Lung (tissue), 12 donors: ENCODE data around the gene COX6B2. TPM values are rescaled to one million over a fixed set of nuclear protein-coding genes. Genes with fewer than 3 reads are reported as not detected.

Experiments used
- ATAC-seq: fragments of 200-7000 bp; cut with Tn5 transposase; one replicate; pipeline ENCODE4 v1.9.1; 2020; ENCODE audit warnings: moderate number of reproducible peaks; ENCODE audit not compliant: insufficient read depth, low FRiP score
- DNase-seq, 3 donors: peaks; one replicate each; pipeline ENCODE4 v3.0.0-alpha.2; 2013 to 2017
- H3K27ac ChIP-seq, 2 donors: one replicate each; pipeline ENCODE4 v1.5.1; 2013; ENCODE audit warnings: mild to moderate bottlenecking in 2 of 2, moderate library complexity in 2 of 2, control low read depth in 1 of 2, inconsistent platforms in 1 of 2, low read depth in 1 of 2, low read length in 1 of 2
- H3K27me3 ChIP-seq, 3 donors: one replicate each; pipeline ENCODE4 v1.5.1; 2013; ENCODE audit warnings: low read length in 2 of 3; ENCODE audit not compliant: control insufficient read depth in 3 of 3, insufficient read depth in 3 of 3
- H3K36me3 ChIP-seq, 4 donors: one replicate each; pipeline ENCODE4 v1.5.1; 2013; ENCODE audit warnings: low read length in 4 of 4, mild to moderate bottlenecking in 1 of 4, moderate library complexity in 1 of 4; ENCODE audit not compliant: control insufficient read depth in 4 of 4, insufficient read depth in 4 of 4
- H3K4me1 ChIP-seq, 5 donors: one replicate each; pipeline ENCODE4 v1.5.1; 2013; ENCODE audit warnings: low read length in 5 of 5, mild to moderate bottlenecking in 2 of 5, moderate library complexity in 1 of 5; ENCODE audit not compliant: control insufficient read depth in 5 of 5, insufficient read depth in 5 of 5
- H3K4me3 ChIP-seq: one replicate; pipeline ENCODE4 v1.5.1; 2013; ENCODE audit warnings: mild to moderate bottlenecking, control low read depth, moderate library complexity
- H3K9ac ChIP-seq, 2 donors: one replicate each; pipeline ENCODE4 v1.5.1; 2013; ENCODE audit warnings: low read length in 2 of 2, control low read depth in 1 of 2; ENCODE audit not compliant: insufficient read depth in 1 of 2
- H3K9me3 ChIP-seq, 4 donors: one replicate each; pipeline ENCODE4 v1.5.1; 2013; ENCODE audit warnings: low read length in 3 of 4, mild to moderate bottlenecking in 1 of 4, moderate library complexity in 1 of 4; ENCODE audit not compliant: control insufficient read depth in 4 of 4, insufficient read depth in 3 of 4
- CTCF ChIP-seq: IDR thresholded peaks from 2 replicates; pipeline ENCODE4 v1.5.1; 2012; ENCODE audit warnings: mild to moderate bottlenecking; ENCODE audit errors: control extremely low read depth, extremely low read depth
- WGBS, 2 donors: extraction: QIAGEN DNeasy Blood & Tissue Kit; methylation state at CpG; one replicate each; pipeline ENCODE4 v1.1.7; 2013; 5-methylcytosine and 5-hydroxymethylcytosine counted together
- polyA plus RNA-seq, 2 donors: library from polyadenylated mRNA; stranded (reverse); fragments of 200-250 nt; gene quantifications; one replicate each; pipeline ENCODE4 v1.2.1, GENCODE V29; 2013
- total RNA-seq, 2 donors: library from RNA; depleted of rRNA in 1 of 2; stranded (reverse); fragments of >200 nt in 1 of 2; gene quantifications; one replicate each; pipeline ENCODE4 v1.2.1, GENCODE V29; 2014 to 2021
- donor health status: control.
- donor health status: control.
- donor health status: Bipolar disorder and iron deficiency.
- donor health status: healthy.
- donor health status: DM: yes; HTN: yes; CAD: no.

The COX6B2 gene
- total and polyA plus RNA-seq, 4 donors, result 0.16 to 1.4 (median 0.50) TPM; not detected in 1

GRCh38 chr19:55310498-55310897 is 44.0 kb downstream of the COX6B2 start:
- Histone ChIP-seq H3K4me3 (no peak overlapping the region), H3K27ac (no peak overlapping the region), H3K9me3 (no peaks in the 10 kb centered on the region), H3K36me3 (peaks cover 0 to 17% (median 3%) of the 10 kb centered on the region in 4 donors), H3K9ac (no peak overlapping the region), H3K27me3 (no peaks in the 10 kb centered on the region), H3K4me1 (no peaks in the 10 kb centered on the region)
- ATAC-seq (no peak), DNase-seq (no peak)
- 78 to 86% methylated on average over 7 of the region's 7 CpGs for WGBS, 2 donors
- no peak for TF ChIP-seq CTCF

DNA sequence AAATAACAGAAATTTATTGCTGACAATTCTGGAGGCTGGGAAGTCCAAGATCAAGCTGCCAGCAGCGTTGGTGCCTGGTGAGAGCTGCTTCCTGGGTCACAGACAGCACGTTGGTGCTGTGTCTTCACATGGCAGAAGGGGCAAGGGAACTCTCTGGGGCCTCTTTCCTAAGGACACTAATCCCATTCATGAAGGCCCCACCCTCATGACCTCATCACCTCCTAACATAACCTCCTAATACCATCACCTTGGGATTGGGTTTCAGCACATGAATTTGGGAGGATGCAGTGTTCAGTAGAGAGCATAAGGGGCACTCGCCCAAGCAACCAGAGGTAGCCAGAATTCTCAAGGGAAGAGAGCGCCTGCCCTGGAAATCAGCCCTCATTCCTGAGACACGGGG is 45.1 kb downstream of the COX6B2 start:
- Histone ChIP-seq H3K36me3 (peaks cover 0 to 17% (median 3%) of the 10 kb centered on the region in 4 donors), H3K9me3 (no peaks in the 10 kb centered on the region), H3K4me1 (no peaks in the 10 kb centered on the region), H3K27me3 (no peaks in the 10 kb centered on the region), H3K27ac (no peak overlapping the region), H3K4me3 (no peak overlapping the region), H3K9ac (no peak overlapping the region)
- ATAC-seq, result no peak
- no peak for TF ChIP-seq CTCF
- WGBS, 2 donors, result 88 to 94% methylated on average over 5 of the region's 5 CpGs
- DNase-seq, result no peak

DNA sequence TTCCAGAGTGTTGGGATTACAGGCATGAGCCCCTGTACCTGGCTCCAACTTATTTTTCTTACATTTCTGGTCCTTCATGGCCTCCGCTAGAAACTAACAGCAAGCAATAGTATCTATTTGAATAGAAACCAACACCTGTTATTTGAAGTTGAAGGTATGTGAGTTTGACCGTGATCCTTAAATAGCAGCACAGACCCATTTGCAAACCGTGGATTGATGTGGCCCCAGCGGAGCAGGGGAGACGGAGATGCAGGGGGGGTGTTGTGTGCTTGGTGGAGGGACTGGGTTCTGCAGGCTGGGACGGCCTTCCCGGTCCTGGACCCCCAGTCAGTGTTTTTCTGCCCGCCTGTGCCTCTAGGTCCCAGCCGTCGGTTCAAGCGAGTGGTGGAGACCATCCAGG is 46.2 kb downstream of the COX6B2 start:
- Histone ChIP-seq H3K9me3 (no peaks in the 10 kb centered on the region), H3K4me1 (no peaks in the 10 kb centered on the region), H3K27me3 (no peaks in the 10 kb centered on the region), H3K4me3 (no peak overlapping the region), H3K36me3 (peaks cover 0 to 17% (median 3%) of the 10 kb centered on the region in 4 donors), H3K9ac (no peak overlapping the region), H3K27ac (no peak overlapping the region)
- 93% methylated on average over 11 of the region's 11 CpGs for WGBS, 2 donors
- DNase-seq (no peak), ATAC-seq (no peak)
- TF ChIP-seq CTCF, result no peak

- H3K27ac ChIP-seq, result no peak overlapping the region
- WGBS, 2 donors, result 72 to 83% methylated on average over 3 of the region's 3 CpGs
- H3K9ac ChIP-seq, result no peak overlapping the region
- no peak for TF ChIP-seq CTCF
- ATAC-seq (no peak), DNase-seq (no peak)
- no peak overlapping the region for H3K4me3 ChIP-seq
- H3K27me3 ChIP-seq, result no peaks in the 10 kb centered on the region
- H3K4me1 ChIP-seq, result peaks cover 0 to 4% (median under 1%) of the 10 kb centered on the region in 5 donors
- H3K36me3 ChIP-seq, result peaks cover 0 to 17% (median 3%) of the 10 kb centered on the region in 4 donors
- H3K9me3 ChIP-seq, result no peaks in the 10 kb centered on the region
Measured at GRCh38 chr19:55306712-55307111, 47.8 kb downstream of the COX6B2 start.
